ENCODE measurements around the gene COL5A2.

COL5A2 gene

GRCh38 chr2:189179570-189179950 is at the start of gene COL5A2:
TSS of gene COL5A2 (minus strand) at chr2:189179761. CDS start at chr2:189179604, 157 bp downstream.
- no peak for DNase-seq (ENCODE audit: low read depth in 2 of 2)

GRCh38 chr2:189226017-189226416 is 46.5 kb upstream of the COL5A2 start:
- DNase-seq (ENCODE audit: low read depth in 2 of 2), result no peak

- no peak for DNase-seq (ENCODE audit: low read depth in 2 of 2)
These were observed 45.5 kb upstream of the COL5A2 start for GRCh38 chr2:189225032-189225431.

GRCh38 chr2:189222468-189223105 is 43.0 kb upstream of the COL5A2 start:
- no peak for DNase-seq (ENCODE audit: low read depth in 2 of 2)

- DNase-seq (ENCODE audit: low read depth in 2 of 2), result no peak
These were observed 42.4 kb upstream of the COL5A2 start for GRCh38 chr2:189221811-189222467.

- DNase-seq (ENCODE audit: low read depth in 2 of 2), result no peak
These were observed 38.7 kb upstream of the COL5A2 start for GRCh38 chr2:189218236-189218635.

- no peak for DNase-seq (ENCODE audit: low read depth in 2 of 2)
These were observed 38.0 kb upstream of the COL5A2 start for GRCh38 chr2:189217541-189217940.

GRCh38 chr2:189217051-189217450 is 37.5 kb upstream of the COL5A2 start:
- no peak for DNase-seq (ENCODE audit: low read depth in 2 of 2)

- DNase-seq (ENCODE audit: low read depth in 2 of 2), result no peak
These were observed 34.9 kb upstream of the COL5A2 start for GRCh38 chr2:189214484-189214883.

- no peak for DNase-seq (ENCODE audit: low read depth in 2 of 2)
These were observed 33.7 kb upstream of the COL5A2 start for GRCh38 chr2:189213250-189213649.

GRCh38 chr2:189210250-189211087 is 30.9 kb upstream of the COL5A2 start:
- no peak for DNase-seq (ENCODE audit: low read depth in 2 of 2)

- DNase-seq (ENCODE audit: low read depth in 2 of 2), result no peak
These were observed 28.7 kb upstream of the COL5A2 start for GRCh38 chr2:189208254-189208653.

GRCh38 chr2:189204322-189204941 is 24.9 kb upstream of the COL5A2 start:
- no peak for DNase-seq (ENCODE audit: low read depth in 2 of 2)

- no peak for DNase-seq (ENCODE audit: low read depth in 2 of 2)
These were observed 23.7 kb upstream of the COL5A2 start for GRCh38 chr2:189203177-189203799.

- DNase-seq (ENCODE audit: low read depth in 2 of 2), result no peak
These were observed 20.2 kb upstream of the COL5A2 start for GRCh38 chr2:189199797-189200196.

- no peak for DNase-seq (ENCODE audit: low read depth in 2 of 2)
These were observed 13.2 kb upstream of the COL5A2 start for GRCh38 chr2:189192766-189193165.

- DNase-seq (ENCODE audit: low read depth in 2 of 2), result no peak
These were observed 12.2 kb upstream of the COL5A2 start for GRCh38 chr2:189191766-189192165.

GRCh38 chr2:189190685-189191084 is 11.1 kb upstream of the COL5A2 start:
- DNase-seq (ENCODE audit: low read depth in 2 of 2), result no peak

- DNase-seq (ENCODE audit: low read depth in 2 of 2), result no peak
These were observed 8.7 kb upstream of the COL5A2 start for GRCh38 chr2:189188115-189188805.

GRCh38 chr2:189183170-189183569 is 3.6 kb upstream of the COL5A2 start:
- DNase-seq (ENCODE audit: low read depth in 2 of 2), result no peak

GRCh38 chr2:189181706-189182105 is 2.1 kb upstream of the COL5A2 start:
- no peak for DNase-seq (ENCODE audit: low read depth in 2 of 2)

Data from stimulated activated CD8-positive, alpha-beta memory T cell treated with anti-CD3 and anti-CD28 coated beads, Interleukin-7, amount 100 ng/mL, for 4 hours (primary cell).